Ishikawa (cell line): ENCODE results near the gene SLC25A33.

Experiments used
- CEBPB ChIP-seq: IDR thresholded peaks from 2 replicates; pipeline ENCODE4 v1.6.1; 2012
- CREB1 ChIP-seq: IDR thresholded peaks from 2 replicates; pipeline ENCODE4 v1.6.1; 2012; ENCODE audit warnings: low read depth
- EP300 ChIP-seq: IDR thresholded peaks from 2 replicates; pipeline ENCODE4 v1.6.1; 2012; ENCODE audit warnings: borderline replicate concordance
- FOXM1 ChIP-seq: IDR thresholded peaks from 2 replicates; pipeline ENCODE4 v1.6.1; 2012; ENCODE audit warnings: low read depth, borderline replicate concordance
- RAD21 ChIP-seq: IDR thresholded peaks from 2 replicates; pipeline ENCODE4 v1.6.1; 2012; ENCODE audit warnings: low read depth
- TAF1 ChIP-seq: IDR thresholded peaks from 2 replicates; pipeline ENCODE4 v1.6.1; 2012; ENCODE audit warnings: low read depth, mild to moderate bottlenecking
- TEAD4 ChIP-seq: IDR thresholded peaks from 2 replicates; pipeline ENCODE4 v1.6.1; 2012
- TF ChIP-seq, protein P1 (sequence below): IDR thresholded peaks from 2 replicates; pipeline ENCODE4 v1.6.1; 2012; ENCODE audit warnings: low read depth, mild to moderate bottlenecking
- TF ChIP-seq, protein P2 (sequence below): IDR thresholded peaks from 2 replicates; pipeline ENCODE4 v1.6.1; 2012

DNA sequence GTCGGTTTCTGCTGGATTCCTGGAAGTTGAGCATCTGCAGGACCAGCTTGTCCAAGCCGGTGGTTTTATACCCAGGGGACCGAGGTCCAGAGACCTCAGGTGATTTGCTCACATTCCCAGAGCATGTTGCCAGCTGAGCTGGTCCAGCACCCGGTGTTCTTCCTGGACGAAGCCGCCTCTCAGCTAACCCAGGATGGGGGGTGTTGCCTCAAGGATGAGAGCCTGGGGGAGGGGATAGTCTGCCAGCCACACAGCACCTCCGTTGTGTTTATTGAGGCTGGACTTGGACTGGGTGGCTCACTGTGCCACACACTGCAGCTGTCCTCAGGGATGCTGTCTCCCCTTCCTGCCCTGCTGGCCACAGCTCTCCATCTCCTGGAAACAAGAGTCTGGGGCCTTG lies 50.9 kb downstream of the SLC25A33 start:
- TF ChIP-seq, protein P1, sequence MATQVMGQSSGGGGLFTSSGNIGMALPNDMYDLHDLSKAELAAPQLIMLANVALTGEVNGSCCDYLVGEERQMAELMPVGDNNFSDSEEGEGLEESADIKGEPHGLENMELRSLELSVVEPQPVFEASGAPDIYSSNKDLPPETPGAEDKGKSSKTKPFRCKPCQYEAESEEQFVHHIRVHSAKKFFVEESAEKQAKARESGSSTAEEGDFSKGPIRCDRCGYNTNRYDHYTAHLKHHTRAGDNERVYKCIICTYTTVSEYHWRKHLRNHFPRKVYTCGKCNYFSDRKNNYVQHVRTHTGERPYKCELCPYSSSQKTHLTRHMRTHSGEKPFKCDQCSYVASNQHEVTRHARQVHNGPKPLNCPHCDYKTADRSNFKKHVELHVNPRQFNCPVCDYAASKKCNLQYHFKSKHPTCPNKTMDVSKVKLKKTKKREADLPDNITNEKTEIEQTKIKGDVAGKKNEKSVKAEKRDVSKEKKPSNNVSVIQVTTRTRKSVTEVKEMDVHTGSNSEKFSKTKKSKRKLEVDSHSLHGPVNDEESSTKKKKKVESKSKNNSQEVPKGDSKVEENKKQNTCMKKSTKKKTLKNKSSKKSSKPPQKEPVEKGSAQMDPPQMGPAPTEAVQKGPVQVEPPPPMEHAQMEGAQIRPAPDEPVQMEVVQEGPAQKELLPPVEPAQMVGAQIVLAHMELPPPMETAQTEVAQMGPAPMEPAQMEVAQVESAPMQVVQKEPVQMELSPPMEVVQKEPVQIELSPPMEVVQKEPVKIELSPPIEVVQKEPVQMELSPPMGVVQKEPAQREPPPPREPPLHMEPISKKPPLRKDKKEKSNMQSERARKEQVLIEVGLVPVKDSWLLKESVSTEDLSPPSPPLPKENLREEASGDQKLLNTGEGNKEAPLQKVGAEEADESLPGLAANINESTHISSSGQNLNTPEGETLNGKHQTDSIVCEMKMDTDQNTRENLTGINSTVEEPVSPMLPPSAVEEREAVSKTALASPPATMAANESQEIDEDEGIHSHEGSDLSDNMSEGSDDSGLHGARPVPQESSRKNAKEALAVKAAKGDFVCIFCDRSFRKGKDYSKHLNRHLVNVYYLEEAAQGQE: no peak
- TF ChIP-seq, protein P2, sequence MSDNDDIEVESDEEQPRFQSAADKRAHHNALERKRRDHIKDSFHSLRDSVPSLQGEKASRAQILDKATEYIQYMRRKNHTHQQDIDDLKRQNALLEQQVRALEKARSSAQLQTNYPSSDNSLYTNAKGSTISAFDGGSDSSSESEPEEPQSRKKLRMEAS: no peak
- TF ChIP-seq EP300 (no peak), FOXM1 (no peak), CREB1 (no peak), RAD21 (no peak), TEAD4 (no peak), TAF1 (no peak), CEBPB (no peak)
